ENCODE data around the gene COX18.
A peak's percentile ranks its signal among the peaks of the same experiment; 100 is the strongest.

The COX18 gene

DNA sequence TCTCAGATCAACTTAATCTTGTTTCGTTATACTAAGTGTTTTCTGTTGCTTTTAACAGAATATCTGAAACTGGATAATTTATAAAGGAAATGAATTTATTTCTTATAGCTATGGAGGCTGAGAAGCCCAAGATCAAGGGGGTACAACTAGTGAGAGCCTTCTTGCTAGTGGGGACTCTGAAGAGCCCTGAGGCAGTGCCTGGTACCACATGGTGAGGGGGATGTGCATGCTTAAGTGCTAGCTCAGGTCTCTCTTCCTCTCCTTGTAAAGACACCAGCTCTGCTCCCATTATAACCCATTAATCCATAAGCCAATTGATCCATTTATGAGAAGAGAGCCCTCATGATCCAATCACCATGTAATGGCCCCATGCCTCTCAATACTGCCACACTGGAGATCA is 17.9 kb downstream of the COX18 start:
- DNase-seq: no peak

DNA sequence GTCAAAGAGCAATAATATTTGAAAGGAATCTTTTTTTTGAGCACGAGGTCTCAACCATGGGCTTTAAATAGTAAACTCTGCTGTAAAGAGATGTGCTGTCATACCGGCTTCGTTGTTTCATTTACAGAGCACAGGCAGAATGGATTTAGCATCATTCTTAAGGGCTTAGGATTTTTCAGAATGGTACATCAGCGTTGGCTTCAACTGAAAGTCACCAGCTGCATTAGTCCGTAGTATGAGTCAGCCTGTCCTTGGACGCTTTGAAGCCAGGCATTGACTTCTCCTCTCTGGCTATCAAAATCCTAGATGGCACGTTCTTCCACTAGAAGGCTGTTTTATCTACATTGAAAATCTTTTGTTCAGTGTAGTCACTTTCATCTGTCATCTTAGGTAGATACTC is 23.6 kb downstream of the COX18 start:
- no peak for DNase-seq

DNA sequence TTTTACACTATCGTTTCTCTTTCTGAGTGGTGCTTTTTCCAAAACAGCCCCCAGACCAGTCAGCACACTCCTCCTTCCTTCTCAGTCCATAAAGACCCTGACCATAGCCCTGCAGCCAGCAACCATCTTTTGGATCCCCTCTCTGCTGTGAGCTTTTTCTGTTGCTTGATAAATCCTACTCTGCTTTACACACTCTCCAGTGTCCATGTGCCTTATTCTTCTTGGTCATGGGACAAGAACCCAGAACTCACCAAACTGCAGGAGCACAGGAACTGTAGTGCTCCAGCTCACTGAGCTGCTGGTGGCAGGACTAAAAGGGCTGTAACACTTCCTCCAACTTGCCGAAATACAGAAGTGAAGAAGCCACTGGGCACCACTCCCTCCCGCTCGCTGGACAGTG is 32.5 kb downstream of the COX18 start:
- no peak for DNase-seq

DNA sequence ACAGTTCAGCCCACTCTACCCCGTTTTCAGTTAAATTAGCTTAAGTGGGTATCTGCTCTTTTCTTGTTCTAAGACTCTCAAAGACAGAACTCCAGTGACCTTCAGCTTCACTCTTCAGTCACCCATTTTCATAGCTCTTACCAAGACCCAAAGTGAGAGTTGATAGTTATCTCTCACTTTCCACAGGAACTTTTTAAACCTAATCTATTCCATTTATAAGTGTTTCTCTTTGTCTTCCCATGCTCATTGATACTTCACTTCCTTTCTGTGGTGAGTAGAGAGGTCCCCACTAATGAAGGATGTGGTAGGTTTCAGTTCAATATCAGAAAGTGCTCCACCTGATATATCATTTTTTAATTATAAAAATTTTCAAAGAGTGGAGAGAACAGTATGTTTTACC is 33.4 kb downstream of the COX18 start:
- no peak for DNase-seq

DNA sequence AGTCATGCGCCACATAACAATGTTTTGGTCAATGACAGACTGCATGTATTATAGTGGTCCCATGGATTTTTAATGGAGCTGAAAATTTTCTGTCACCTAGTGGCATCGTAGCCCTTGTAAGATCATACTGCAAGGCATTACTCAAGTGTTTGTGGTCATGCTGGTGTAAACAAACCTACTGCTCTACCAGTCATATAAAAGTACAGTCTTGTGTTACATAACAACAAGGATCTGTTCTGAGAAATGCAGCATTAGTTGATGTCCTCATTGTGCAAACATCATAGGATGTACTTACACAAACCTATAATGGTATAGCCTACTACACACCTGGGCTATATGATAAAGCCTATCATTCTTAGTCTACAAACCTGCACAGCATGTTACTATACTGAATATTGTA is 34.6 kb downstream of the COX18 start:
- no peak for DNase-seq

DNA sequence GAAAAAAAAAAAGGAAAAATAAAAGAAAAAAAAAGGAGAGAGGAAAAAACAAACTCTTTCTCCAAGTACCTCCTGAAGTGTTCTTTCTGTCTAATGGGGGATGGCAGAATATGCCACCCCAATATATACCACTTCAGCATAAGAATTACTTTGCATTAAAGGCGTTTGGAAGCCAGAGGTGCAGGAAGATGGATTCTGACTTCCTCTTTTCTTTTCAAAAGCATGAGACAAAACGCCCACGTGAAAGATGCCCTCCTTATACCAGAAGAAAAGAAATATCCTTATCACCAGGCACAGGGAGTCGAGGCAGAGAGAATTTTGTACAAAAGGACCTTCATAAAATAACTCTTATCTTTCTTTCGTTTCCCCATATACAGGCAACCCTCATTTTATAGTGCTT is 40.9 kb downstream of the COX18 start:
- no peak for DNase-seq

DNA sequence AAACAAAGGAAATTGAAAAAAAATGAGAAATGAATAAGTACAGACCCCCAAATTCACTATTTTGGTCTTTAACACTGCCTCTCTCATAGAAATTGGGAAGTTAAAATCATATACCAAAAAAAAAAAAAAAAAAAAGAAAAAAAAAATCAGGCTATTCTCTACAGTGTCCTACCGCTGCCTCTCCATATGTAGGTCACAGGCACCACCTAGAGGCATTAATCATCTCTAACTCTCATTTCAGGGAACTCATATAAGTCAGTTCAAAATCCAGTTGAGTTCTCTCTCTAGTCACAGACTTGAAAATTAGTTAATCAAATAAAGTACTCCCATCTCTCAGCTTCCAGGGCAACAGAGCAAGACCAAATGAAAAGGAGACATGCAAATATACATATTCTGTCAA is 47.9 kb downstream of the COX18 start:
- DNase-seq: no peak

DNA sequence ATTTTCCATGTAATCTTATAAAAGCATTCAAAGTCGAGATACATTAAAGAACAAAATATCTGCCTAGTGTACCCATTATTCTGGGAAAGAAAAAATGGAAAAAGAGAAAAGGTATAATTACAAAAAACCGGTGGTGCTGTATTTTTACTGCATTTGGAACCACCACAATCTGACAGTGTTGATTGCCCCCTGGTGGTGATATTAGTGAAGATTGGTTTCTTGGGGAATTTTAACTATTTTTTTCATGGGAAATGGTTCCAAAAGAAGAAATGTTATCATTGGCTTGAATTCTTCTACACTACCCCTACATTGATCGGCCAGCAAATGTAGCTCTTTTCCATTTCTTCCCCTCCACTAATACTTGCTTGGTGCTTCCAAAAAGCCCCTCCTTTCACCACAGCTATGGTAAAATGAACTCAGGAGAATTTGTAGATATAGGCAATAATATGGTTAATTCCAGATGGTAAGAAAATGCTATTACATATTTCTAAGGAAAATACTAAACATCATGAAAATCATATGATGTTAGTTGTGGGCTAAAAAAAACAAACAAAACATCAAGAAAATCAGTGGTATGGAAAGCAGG is 50.0 kb downstream of the COX18 start:
- peak; percentile 74 for DNase-seq

DNA sequence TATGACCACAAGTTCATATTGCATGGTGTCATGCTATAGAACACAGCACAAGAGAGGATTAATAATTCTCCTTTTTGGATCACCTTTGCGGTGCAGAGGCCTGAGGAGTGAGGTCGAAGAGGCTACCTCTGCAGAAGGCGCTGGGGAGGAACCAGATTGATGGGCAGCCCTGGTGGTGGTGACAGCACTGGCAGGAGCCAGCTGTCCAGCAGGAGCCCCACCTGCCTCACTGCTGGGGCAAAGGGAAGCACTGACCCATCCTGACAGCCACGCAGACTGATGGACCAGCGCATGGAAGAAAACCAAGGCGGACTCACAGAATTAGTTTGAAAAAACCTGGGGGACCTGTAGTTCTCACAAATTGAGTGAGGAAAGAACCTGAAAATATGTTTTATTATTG is 50.9 kb downstream of the COX18 start:
- no peak for DNase-seq

DNA sequence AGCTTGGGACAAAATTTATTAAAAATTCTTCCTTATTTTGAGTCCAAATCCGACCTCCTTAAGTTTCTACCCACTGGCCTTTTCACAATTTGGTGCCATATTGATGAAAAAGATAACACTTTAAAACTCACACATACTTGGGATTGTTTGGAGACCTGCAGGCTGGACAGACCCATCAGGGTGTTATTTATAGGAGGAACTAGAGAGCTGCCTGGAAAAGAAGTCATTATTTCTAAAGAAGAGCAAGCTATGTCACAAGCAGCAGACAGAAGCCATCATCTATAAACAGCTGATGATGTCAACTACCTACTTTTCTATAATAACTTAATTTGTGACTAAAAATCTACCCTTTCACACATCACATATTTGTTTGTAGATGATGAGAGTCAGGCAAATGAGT is 56.2 kb downstream of the COX18 start:
- no peak for DNase-seq

DNA sequence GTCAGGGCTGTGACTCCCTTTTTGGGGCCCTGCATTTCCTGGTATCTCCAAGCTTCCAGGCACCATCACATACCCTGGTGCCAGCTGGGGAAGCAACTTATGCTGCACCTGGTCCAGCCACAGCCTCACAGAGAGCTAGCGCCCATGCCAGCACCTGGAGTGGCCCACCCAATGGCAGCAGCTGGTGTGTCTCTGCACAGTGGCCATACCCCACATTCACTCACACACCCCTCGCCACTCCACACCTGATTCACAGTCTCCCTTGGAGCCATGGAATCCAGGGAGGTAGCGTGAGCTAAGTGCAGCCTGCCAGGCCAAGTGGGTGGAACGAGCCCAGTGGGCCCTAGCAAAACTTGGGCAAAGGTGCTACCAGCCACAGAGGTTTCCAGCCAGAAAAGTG is 56.8 kb downstream of the COX18 start:
- DNase-seq: no peak

DNA sequence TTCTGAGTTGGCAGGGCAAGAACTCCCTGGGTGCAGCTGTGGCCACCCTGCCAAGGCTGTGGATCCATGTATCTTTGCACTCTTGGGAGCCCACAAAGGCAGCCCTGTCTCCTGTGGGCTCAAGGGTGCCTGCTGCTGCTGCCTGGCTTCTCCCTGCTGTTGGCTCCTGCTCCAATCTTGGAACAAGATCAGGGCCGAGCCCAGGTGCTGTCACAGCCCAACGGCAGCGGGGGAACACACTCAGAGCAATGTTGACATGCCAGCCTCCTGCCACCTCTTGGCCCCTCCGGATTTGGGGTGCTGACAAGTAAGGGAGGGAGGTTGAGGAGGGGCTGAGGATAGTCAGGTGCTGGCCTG is 57.9 kb downstream of the COX18 start:
- no peak for DNase-seq

DNA sequence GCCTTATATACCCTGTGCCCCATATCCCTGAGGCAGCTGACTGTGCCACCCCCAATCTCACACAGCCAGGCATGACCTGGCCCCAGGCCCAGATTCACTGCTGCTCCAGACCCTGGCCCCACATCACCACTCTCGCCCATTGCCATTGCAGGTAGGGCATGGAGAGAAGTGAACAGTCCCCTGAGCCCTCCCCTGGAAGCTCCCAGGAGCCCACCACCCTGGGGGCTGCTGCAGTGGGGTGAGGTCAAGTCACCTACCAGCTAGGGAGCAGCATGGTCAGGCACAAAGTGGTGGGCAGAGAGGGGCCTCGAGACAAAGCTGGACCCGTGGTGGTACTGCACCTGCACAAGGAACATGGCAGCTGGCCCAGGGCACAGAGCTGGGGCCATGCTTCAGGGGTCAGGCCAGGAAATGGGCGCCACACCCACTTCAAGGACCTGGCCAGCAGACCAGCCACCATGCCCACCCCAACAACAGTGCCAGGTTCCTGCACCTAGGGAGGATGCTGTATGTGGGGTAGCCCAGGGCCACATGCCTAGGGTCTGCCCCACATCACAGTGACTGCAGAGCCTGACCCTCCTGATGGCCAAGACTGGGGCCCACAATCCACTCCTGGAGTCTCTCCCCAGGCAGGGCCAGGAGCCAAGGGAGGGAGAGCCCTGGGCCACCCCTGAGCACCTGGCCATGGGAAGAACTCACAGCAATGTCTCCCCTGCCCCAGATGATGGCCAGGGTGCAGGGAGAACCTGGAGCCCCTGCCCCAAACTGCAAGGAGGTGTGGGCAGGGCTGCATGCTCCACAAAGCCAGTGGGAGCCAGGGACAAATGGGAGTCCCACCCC is 58.5 kb downstream of the COX18 start:
- no peak for DNase-seq

DNA sequence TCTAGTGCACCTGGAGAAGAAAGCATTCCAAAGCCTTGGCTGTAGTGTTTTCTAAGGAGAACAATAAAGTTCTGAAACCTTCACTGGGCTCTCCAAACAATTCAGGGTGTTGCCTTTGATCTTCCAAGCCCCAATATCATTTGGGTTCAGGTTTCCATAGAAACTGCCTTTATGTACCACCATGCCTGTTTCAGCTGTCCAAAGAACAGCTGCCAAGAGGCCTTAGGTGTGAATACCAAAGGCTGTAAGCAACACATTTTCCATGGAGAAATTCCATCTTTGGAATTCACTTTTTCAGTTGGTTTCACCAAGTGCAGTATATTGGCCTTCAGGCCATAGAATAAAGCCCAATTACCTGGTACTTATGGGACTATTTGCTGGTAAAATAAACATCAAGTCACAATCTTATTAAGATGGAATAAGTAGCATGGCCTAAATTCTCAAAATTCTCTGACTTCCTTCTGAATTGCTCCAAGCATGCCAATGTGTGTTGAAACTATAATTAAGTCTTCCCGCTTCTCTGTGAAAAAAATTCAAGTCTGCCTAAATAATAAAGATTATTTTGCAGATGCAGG is 61.9 kb downstream of the COX18 start:
- DNase-seq: no peak

DNA sequence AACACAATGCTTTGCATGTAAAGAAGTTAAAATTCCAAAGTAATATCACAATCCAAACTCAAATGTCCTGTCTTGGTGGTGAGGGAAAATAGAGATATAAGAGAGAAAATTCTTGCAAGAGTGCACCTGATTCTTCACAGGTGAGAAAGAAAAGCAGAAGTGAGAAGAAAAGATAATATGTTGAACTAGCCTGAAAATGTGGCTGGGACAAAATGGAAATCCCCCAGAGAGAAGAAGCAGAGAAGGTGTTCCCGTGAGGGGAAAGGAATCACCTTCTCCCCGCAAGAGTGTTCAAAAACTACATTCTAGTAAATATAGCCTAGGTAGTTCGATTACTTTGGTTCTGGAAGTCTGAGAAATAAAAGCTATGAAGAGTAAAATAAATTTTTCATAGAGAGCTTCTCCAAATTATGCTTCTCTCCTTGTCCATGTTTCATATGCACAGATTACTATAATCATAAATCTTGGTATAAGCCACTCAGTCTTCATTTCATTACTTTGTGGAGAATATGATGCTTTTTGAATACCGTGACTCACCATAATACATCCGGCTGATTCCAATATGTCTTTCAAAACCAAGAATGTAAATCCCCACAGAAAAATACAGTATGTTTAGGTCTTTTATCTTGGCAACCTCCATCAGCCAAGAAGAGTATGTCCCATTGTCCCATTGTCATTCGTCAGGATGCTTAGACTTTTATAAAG is 63.1 kb downstream of the COX18 start:
- no peak for DNase-seq

DNA sequence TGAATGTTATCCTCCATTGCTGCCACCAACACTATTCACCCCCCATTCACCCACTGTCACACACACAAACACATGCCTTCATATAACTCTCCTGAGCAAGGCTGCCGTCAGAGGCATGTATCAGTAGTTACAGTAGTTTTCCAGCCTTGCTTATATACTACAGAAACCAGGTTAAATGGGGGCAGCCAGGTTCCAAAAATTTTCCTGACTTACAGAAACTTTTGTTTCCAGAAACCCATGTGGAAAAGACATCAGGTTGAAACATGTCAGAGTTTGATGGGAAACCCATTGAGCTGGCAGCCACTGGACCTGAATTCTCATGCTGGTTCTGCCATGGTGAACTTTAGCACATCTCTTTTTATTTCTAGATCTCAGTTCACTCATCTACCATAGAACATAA is 64.0 kb downstream of the COX18 start:
- no peak for DNase-seq
